Caco-2 (cell line): ENCODE results near the gene BCDIN3D. TPM values are rescaled to one million over a fixed set of nuclear protein-coding genes. Genes with fewer than 3 reads are reported as not detected.

Source experiments
- BruUV-seq: library from RNA; stranded (reverse); fragments of 400-500 nt; replicated peaks from 2 replicates; lab custom pipeline; 2021; lab: Mats Ljungman, UMichigan
- CTCF ChIA-PET: fragments of 300-600 bp; sonication (Branson Sonifier 250); formaldehyde crosslinking; loops from one replicate; lab custom pipeline; 2022; ENCODE audit warnings: antibody characterized with exemption; lab: Charles Lee
- POLR2A ChIA-PET: fragments of 300-600 bp; sonication (Branson Sonifier 250); formaldehyde crosslinking; loops from one replicate; lab custom pipeline; 2022; ENCODE audit warnings: antibody characterized with exemption; lab: Charles Lee
- DNase-seq, 2 experiments: peaks; one replicate each; pipeline versions ENCODE4 v3.0.0 to v3.0.0-alpha.2; 2020 to 2022
- H3K27me3 ChIP-seq: replicated peaks from 2 replicates; pipeline ENCODE4 v1.6.0; 2011; ENCODE audit warnings: low read length; ENCODE audit not compliant: control insufficient read depth, insufficient read depth
- H3K36me3 ChIP-seq: 2 replicates; pipeline ENCODE4 v1.5.1; 2011; ENCODE audit warnings: low read length; ENCODE audit not compliant: control insufficient read depth, insufficient read depth
- H3K4me1 ChIP-seq: fragments of 250-450 bp; sonication (Bioruptor Pico); 2 replicates; pipeline ENCODE4 v1.5.1; 2020; ENCODE audit warnings: mild to moderate bottlenecking
- H3K4me3 ChIP-seq: 2 replicates; pipeline ENCODE4 v1.5.1; 2011; ENCODE audit warnings: low read depth, mild to moderate bottlenecking, control low read depth, low read length
- H3K9me3 ChIP-seq: fragments of 250-450 bp; sonication (Bioruptor Pico); 2 replicates; pipeline ENCODE4 v1.5.1; 2020; ENCODE audit warnings: mild to moderate bottlenecking, moderate library complexity
- H3K27ac Mint-ChIP-seq: one replicate; pipeline ENCODE4 v1.8.0; 2022; ENCODE audit warnings: mixed read lengths; ENCODE audit not compliant: unreplicated experiment
- H3K27me3 Mint-ChIP-seq: one replicate; pipeline ENCODE4 v1.8.0; 2022; ENCODE audit warnings: mixed read lengths; ENCODE audit not compliant: insufficient read depth, unreplicated experiment
- H3K36me3 Mint-ChIP-seq: one replicate; pipeline ENCODE4 v1.8.0; 2022; ENCODE audit warnings: mild to moderate bottlenecking, mixed read lengths; ENCODE audit not compliant: insufficient read depth, unreplicated experiment
- H3K4me1 Mint-ChIP-seq: one replicate; pipeline ENCODE4 v1.8.0; 2022; ENCODE audit warnings: low read depth, mixed read lengths; ENCODE audit not compliant: unreplicated experiment
- H3K4me3 Mint-ChIP-seq: one replicate; pipeline ENCODE4 v1.8.0; 2022; ENCODE audit warnings: mild to moderate bottlenecking, moderate library complexity, mixed read lengths; ENCODE audit not compliant: unreplicated experiment
- H3K9me3 Mint-ChIP-seq: one replicate; pipeline ENCODE4 v1.8.0; 2022; ENCODE audit warnings: mixed read lengths; ENCODE audit not compliant: unreplicated experiment
- intact Hi-C: fragments of 100-400 bp; cut with micrococcal nuclease; formaldehyde crosslinking; loops from one replicate; pipeline ENCODE4 v1.10.0; 2022; ENCODE audit not compliant: unreplicated experiment
- total RNA-seq: library from RNA; stranded (reverse); gene quantifications from 2 replicates; pipeline ENCODE4 v1.2.3, GENCODE V29; 2022
- TF ChIP-seq, protein P1 (sequence below), 2 experiments: fragments of 200-600 bp in 1 of 2; IDR thresholded peaks; 1 replicate in 1 of 2; 2 replicates in 1 of 2; pipeline versions ENCODE4 v1.5.1 to v1.8.0; 2011 to 2022; ENCODE audit warnings: antibody characterized with exemption in 1 of 2, control low read depth in 1 of 2, inconsistent platforms in 1 of 2, low read depth in 1 of 2, low read length in 1 of 2, mild to moderate bottlenecking in 1 of 2, moderate library complexity in 1 of 2; ENCODE audit not compliant: insufficient read depth in 1 of 2, severe bottlenecking in 1 of 2, unreplicated experiment in 1 of 2

Gene BCDIN3D
- total RNA-seq, 1 experiment from 2014 or later, result 6.6 TPM

GRCh38 chr12:49867570-49868341, 24.9 kb upstream of the BCDIN3D start:
- Mint-ChIP-seq H3K4me1 (peaks cover 46% of the 10 kb centered on the region), H3K36me3 (peaks cover 6% of the 10 kb centered on the region), H3K27me3 (no peaks in the 10 kb centered on the region), H3K9me3 (no peaks in the 10 kb centered on the region), H3K4me3 (peak overlapping the region; percentile 60), H3K27ac (peak overlapping the region; percentile 90)
- DNase-seq, result peak; percentile 91 to 95
- Histone ChIP-seq H3K36me3 (no peaks in the 10 kb centered on the region), H3K9me3 (no peaks in the 10 kb centered on the region), H3K4me1 (peaks cover 53% of the 10 kb centered on the region), H3K27me3 (no peaks in the 10 kb centered on the region), H3K4me3 (no peak overlapping the region)
- intact Hi-C loops, result loop anchor here (1.0 to 5.0 kb wide), 6 partner anchors 35 to 203 kb away; partner anchors contain the start of genes AQP2, ASIC1 and FAIM2
- TF ChIP-seq, protein P1, sequence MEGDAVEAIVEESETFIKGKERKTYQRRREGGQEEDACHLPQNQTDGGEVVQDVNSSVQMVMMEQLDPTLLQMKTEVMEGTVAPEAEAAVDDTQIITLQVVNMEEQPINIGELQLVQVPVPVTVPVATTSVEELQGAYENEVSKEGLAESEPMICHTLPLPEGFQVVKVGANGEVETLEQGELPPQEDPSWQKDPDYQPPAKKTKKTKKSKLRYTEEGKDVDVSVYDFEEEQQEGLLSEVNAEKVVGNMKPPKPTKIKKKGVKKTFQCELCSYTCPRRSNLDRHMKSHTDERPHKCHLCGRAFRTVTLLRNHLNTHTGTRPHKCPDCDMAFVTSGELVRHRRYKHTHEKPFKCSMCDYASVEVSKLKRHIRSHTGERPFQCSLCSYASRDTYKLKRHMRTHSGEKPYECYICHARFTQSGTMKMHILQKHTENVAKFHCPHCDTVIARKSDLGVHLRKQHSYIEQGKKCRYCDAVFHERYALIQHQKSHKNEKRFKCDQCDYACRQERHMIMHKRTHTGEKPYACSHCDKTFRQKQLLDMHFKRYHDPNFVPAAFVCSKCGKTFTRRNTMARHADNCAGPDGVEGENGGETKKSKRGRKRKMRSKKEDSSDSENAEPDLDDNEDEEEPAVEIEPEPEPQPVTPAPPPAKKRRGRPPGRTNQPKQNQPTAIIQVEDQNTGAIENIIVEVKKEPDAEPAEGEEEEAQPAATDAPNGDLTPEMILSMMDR (IDR thresholded peaks at IDR 0.05; ENCODE audit: insufficient read depth in 1 of 2, low read depth in 1 of 2, low read length in 1 of 2, severe bottlenecking in 1 of 2, unreplicated experiment in 1 of 2), result no peak
- ChIA-PET POLR2A (interaction anchor here (0.5 to 1.3 kb wide), 6 partner anchors 25 to 203 kb away, joined by 3 to 9 read pairs (median 6); partner anchors contain the start of genes BCDIN3D, NCKAP5L and TMBIM6), CTCF (interaction anchor here (0.5 to 3.5 kb wide), 30 partner anchors 10 to 244 kb away, joined by 3 to 46 read pairs (median 5); partner anchors contain the start of genes AQP6, BCDIN3D, COX14 and NCKAP5L)
- BruUV-seq, result TSS peak; percentile 55

DNA sequence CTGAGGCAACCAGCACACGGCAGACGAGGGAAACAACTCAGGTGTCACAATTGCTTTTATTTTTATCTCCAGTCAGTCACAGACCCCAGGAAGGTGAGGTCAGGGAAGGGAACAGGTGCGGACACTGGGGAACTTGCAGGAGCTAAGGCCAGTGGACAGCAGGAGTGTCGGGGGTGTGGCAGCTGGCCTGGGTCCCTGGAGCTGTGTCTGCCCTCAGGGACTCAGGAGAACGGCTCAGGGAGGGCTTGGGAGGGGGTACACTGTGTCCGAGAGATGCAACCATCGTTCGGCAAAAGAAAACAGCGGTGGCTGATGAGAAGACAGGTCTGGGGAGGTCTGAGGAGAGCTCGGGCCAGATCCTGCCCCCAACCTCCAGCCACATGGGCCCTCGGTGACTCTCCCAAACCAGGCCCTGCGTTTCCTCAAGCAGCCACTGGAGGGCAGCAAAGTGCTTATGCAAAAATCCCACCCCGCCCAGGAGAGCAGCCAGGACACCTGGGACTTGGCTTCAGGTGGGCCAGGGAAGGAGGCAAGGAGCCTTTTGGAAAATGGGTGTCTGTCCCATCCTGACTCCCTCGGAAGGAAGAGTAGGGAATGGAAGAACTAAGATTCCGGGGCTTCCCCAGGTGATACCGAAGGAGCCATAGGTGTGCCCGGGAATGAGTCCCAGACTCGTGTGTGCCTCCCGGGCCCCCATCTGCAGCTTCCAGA, 24.1 kb upstream of the BCDIN3D start:
- H3K4me1 ChIP-seq, result peaks cover 53% of the 10 kb centered on the region
- no TSS peak for BruUV-seq
- H3K36me3 ChIP-seq, result no peaks in the 10 kb centered on the region
- Mint-ChIP-seq H3K27me3 (no peaks in the 10 kb centered on the region), H3K4me3 (peak overlapping the region; percentile 60), H3K27ac (peak overlapping the region; percentile 90), H3K4me1 (peaks cover 46% of the 10 kb centered on the region), H3K9me3 (no peaks in the 10 kb centered on the region), H3K36me3 (peaks cover 6% of the 10 kb centered on the region)
- POLR2A ChIA-PET, result interaction anchor here (0.6 to 1.3 kb wide), 7 partner anchors 24 to 203 kb away, joined by 3 to 10 read pairs (median 5); partner anchors contain the start of genes BCDIN3D, NCKAP5L and TMBIM6
- H3K9me3 ChIP-seq, result no peaks in the 10 kb centered on the region; the same call in 1 of the 2 replicates
- H3K27me3 ChIP-seq, result no peaks in the 10 kb centered on the region
- intact Hi-C loops, result loop anchor here (1.0 to 5.0 kb wide), 6 partner anchors 35 to 203 kb away; partner anchors contain the start of genes AQP2, ASIC1 and FAIM2
- TF ChIP-seq, protein P1 (IDR thresholded peaks at IDR 0.05; ENCODE audit: insufficient read depth in 1 of 2, low read depth in 1 of 2, low read length in 1 of 2, severe bottlenecking in 1 of 2, unreplicated experiment in 1 of 2), result peak; percentile 98 to 99
- CTCF ChIA-PET, result interaction anchor here (0.5 to 3.5 kb wide), 32 partner anchors 9 to 896 kb away, joined by 3 to 46 read pairs (median 5); partner anchors contain the start of genes AQP6, BCDIN3D, COX14 and NCKAP5L
- DNase-seq, result peak; percentile 89 to 93
- 0 out of 2 replicates have a peak overlapping the region, but pooled peaks have one; percentile 1 for H3K4me3 ChIP-seq

GRCh38 chr12:49865782-49866135, 22.9 kb upstream of the BCDIN3D start:
- CTCF ChIA-PET, result no interaction called here

More at GRCh38 chr12:49865782-49866135, 22.9 kb upstream of the BCDIN3D start:
- Histone ChIP-seq H3K9me3 (no peaks in the 10 kb centered on the region; the same call in 1 of the 2 replicates), H3K36me3 (no peaks in the 10 kb centered on the region), H3K4me3 (no peak overlapping the region), H3K27me3 (no peaks in the 10 kb centered on the region), H3K4me1 (peaks cover 48% of the 10 kb centered on the region)
- Mint-ChIP-seq H3K36me3 (peaks cover 6% of the 10 kb centered on the region), H3K27ac (peak overlapping the region; percentile 90), H3K4me3 (no peak overlapping the region), H3K9me3 (no peaks in the 10 kb centered on the region), H3K27me3 (no peaks in the 10 kb centered on the region), H3K4me1 (peaks cover 46% of the 10 kb centered on the region)
- no peak for DNase-seq
- intact Hi-C loops, result loop anchor here (5.0 kb wide), 2 partner anchors 37 to 87 kb away; partner anchors contain the start of genes AQP2 and FAIM2
- POLR2A ChIA-PET, result no interaction called here
- TF ChIP-seq, protein P1 (IDR thresholded peaks at IDR 0.05; ENCODE audit: insufficient read depth in 1 of 2, low read depth in 1 of 2, low read length in 1 of 2, severe bottlenecking in 1 of 2, unreplicated experiment in 1 of 2), result no peak
- no TSS peak for BruUV-seq
